Hepatocyte (in vitro differentiated cells): ENCODE results near the gene SLC6A11.

Experiments
- CTCF ChIP-seq: fragments of 200-600 bp; sonication (generic); IDR thresholded peaks from 2 replicates; pipeline ENCODE4 v1.5.1; 2016; ENCODE audit warnings: antibody characterized with exemption, mild to moderate bottlenecking; ENCODE audit not compliant: poor library complexity
- EZH2 ChIP-seq: fragments of 200-600 bp; sonication (generic); IDR thresholded peaks from 2 replicates; pipeline ENCODE4 v1.6.1; 2016; ENCODE audit warnings: antibody characterized with exemption, mild to moderate bottlenecking, borderline replicate concordance

GRCh38 chr3:10901296-10901945 is 85.4 kb downstream of the SLC6A11 start:
- TF ChIP-seq CTCF: no peak
- no peak for TF ChIP-seq EZH2
